NT2/D1 (cell line): ENCODE measurements around the gene PTGR2.
"Not testable (repeated sequence)": the region's sequence is repeated elsewhere in the genome, so short reads cannot be mapped to it uniquely, and the experiment has no call there.

Source experiments
- DNase-seq: peaks from one replicate; pipeline ENCODE4 v3.0.0-alpha.2; 2011; ENCODE audit warnings: low read depth, low spot score
- H3K27me3 ChIP-seq: 2 replicates; pipeline ENCODE4 v1.6.0; 2011; ENCODE audit warnings: mild to moderate bottlenecking; ENCODE audit not compliant: insufficient read length, insufficient read depth
- H3K36me3 ChIP-seq: 2 replicates; pipeline ENCODE4 v1.6.1; 2011; ENCODE audit warnings: mild to moderate bottlenecking, low read length, mixed read lengths; ENCODE audit not compliant: insufficient read depth, insufficient read length
- H3K4me1 ChIP-seq: 2 replicates; pipeline ENCODE4 v1.5.1; 2011; ENCODE audit not compliant: insufficient read depth, insufficient read length
- H3K4me3 ChIP-seq: 2 replicates; pipeline ENCODE4 v1.5.1; 2011; ENCODE audit warnings: low read depth; ENCODE audit not compliant: insufficient read length
- H3K9ac ChIP-seq: 2 replicates; pipeline ENCODE4 v1.6.0; 2011; ENCODE audit warnings: low read depth; ENCODE audit not compliant: insufficient read length
- H3K9me3 ChIP-seq: 2 replicates; pipeline ENCODE4 v1.5.1; 2011; ENCODE audit warnings: mild to moderate bottlenecking, low read length; ENCODE audit not compliant: insufficient read depth
- SUZ12 ChIP-seq: IDR thresholded peaks from 2 replicates; pipeline ENCODE4 v1.6.1; 2011; ENCODE audit not compliant: insufficient read length, insufficient read depth; ENCODE audit errors: extremely low read depth
- YY1 ChIP-seq: IDR thresholded peaks from 2 replicates; pipeline ENCODE4 v1.6.1; 2011; ENCODE audit not compliant: insufficient read length, insufficient read depth
- ZNF274 ChIP-seq: IDR thresholded peaks from 2 replicates; pipeline ENCODE4 v1.6.1; 2011; ENCODE audit warnings: mild to moderate bottlenecking, low read depth, low read length

PTGR2 gene

GRCh38 chr14:73887694-73888459, 36.2 kb downstream of the PTGR2 start:
- TF ChIP-seq ZNF274 (no peak), SUZ12 (no peak), YY1 (no peak)
- Histone ChIP-seq H3K9me3 (no peaks in the 10 kb centered on the region), H3K27me3 (no peaks in the 10 kb centered on the region), H3K36me3 (peaks cover 8% of the 10 kb centered on the region), H3K9ac (peak overlapping the region; percentile 91), H3K4me1 (no peaks in the 10 kb centered on the region), H3K4me3 (peak overlapping the region; percentile 72)
- no peak for DNase-seq

DNA sequence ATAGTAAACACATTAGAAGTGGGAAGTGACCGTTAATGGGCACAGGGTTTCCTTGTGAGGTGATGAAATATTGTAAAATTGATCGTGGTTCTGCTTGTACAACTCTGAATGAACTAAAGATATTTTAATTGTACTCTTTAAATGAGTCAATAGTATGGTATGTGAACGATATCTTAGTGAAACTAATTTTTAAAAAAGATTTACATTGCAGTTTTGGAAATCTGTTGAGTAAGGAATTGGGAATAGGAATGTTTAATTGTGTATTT, 36.8 kb downstream of the PTGR2 start:
- Histone ChIP-seq H3K36me3 (peaks cover 13% of the 10 kb centered on the region), H3K9me3 (no peaks in the 10 kb centered on the region), H3K9ac (no peak overlapping the region), H3K27me3 (no peaks in the 10 kb centered on the region), H3K4me1 (no peaks in the 10 kb centered on the region), H3K4me3 (no peak overlapping the region)
- DNase-seq = no peak
- no peak for TF ChIP-seq SUZ12
- no peak for TF ChIP-seq YY1
- no peak for TF ChIP-seq ZNF274

GRCh38 chr14:73888971-73889370, 37.3 kb downstream of the PTGR2 start:
- Histone ChIP-seq H3K9me3 (no peaks in the 10 kb centered on the region), H3K4me1 (no peaks in the 10 kb centered on the region), H3K4me3 (no peak overlapping the region), H3K9ac (no peak overlapping the region), H3K36me3 (peaks cover 16% of the 10 kb centered on the region), H3K27me3 (no peaks in the 10 kb centered on the region)
- DNase-seq = no peak
- no peak for TF ChIP-seq YY1
- no peak for TF ChIP-seq SUZ12
- TF ChIP-seq ZNF274 = no peak

- no peaks in the 10 kb centered on the region for H3K9me3 ChIP-seq
- DNase-seq = no peak
- H3K27me3 ChIP-seq = no peaks in the 10 kb centered on the region
- TF ChIP-seq SUZ12 (no peak), ZNF274 (no peak), YY1 (no peak)
- H3K36me3 ChIP-seq = peaks cover 18% of the 10 kb centered on the region
- H3K9ac ChIP-seq = no peak overlapping the region
- H3K4me3 ChIP-seq = no peak overlapping the region
- H3K4me1 ChIP-seq = no peaks in the 10 kb centered on the region
Observed at GRCh38 chr14:73889376-73889775, 37.7 kb downstream of the PTGR2 start.

GRCh38 chr14:73894180-73894687, 42.6 kb downstream of the PTGR2 start:
- H3K27me3 ChIP-seq, H3K4me1 ChIP-seq, H3K9me3 ChIP-seq, DNase-seq, H3K4me3 ChIP-seq, H3K9ac ChIP-seq: not testable (repeated sequence)
- H3K36me3 ChIP-seq = peaks cover 55% of the 10 kb centered on the region

DNA sequence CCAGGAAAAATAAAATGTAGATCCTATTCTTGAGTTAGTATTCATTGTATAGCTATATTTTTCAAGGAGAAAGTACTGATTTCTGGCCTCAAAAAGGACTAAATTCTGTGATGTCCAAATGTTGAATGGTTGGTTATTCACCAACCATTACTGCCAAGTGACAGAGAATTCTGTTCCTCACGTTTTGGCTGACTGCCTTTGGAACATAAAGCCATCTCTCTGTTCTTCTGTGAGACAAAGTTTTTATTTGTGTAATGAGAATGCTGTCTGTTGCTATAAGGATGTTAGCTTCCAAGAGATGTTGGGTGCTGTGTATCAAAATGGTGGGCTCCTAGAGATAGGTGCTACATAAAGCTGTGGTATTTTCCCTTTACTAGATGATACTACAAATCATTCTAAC, 44.3 kb downstream of the PTGR2 start:
- no peak overlapping the region for H3K4me3 ChIP-seq
- peaks cover 62% of the 10 kb centered on the region for H3K36me3 ChIP-seq
- TF ChIP-seq SUZ12 (no peak), ZNF274 (no peak), YY1 (no peak)

DNA sequence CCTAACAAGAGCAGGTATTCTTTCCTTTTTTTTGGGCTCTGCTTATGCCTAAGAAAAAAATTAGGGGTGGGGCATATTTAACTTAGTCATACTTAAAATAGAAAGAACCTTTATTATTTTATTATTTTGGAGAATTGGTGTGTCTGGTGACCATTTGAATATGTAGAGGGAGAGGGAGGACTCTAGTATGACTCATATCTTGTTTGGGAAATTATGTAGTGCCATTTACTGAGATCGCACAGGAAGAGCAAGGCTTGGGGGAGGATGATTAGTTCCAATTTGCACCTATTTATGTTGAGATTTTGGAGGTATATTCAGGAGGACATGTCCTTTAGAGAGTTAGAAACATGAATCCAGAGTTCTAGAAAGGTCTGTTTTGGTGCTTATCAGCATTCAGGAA, 44.9 kb downstream of the PTGR2 start:
- no peak for DNase-seq
- no peak for TF ChIP-seq ZNF274
- TF ChIP-seq YY1 = no peak
- TF ChIP-seq SUZ12 = no peak
- Histone ChIP-seq H3K9me3 (no peaks in the 10 kb centered on the region), H3K4me1 (no peaks in the 10 kb centered on the region), H3K27me3 (no peaks in the 10 kb centered on the region), H3K9ac (no peak overlapping the region), H3K36me3 (peaks cover 65% of the 10 kb centered on the region), H3K4me3 (no peak overlapping the region)

More for the DNA sequence above, 44.3 kb downstream of the PTGR2 start:
- Histone ChIP-seq H3K27me3 (no peaks in the 10 kb centered on the region), H3K9ac (no peak overlapping the region), H3K4me1 (no peaks in the 10 kb centered on the region), H3K9me3 (no peaks in the 10 kb centered on the region)
- no peak for DNase-seq

- Histone ChIP-seq H3K9me3 (no peaks in the 10 kb centered on the region), H3K27me3 (no peaks in the 10 kb centered on the region), H3K9ac (no peak overlapping the region), H3K4me1 (no peaks in the 10 kb centered on the region), H3K36me3 (peaks cover 58% of the 10 kb centered on the region), H3K4me3 (no peak overlapping the region)
- no peak for TF ChIP-seq SUZ12
- no peak for TF ChIP-seq YY1
- TF ChIP-seq ZNF274 = no peak
- no peak for DNase-seq
Observed at GRCh38 chr14:73903028-73903427, 51.4 kb downstream of the PTGR2 start.
